Subcutaneous abdominal adipose tissue (tissue), 5 donors: ENCODE measurements around the gene HES2.

Source experiments
- H3K27ac ChIP-seq: one replicate; pipeline ENCODE4 v1.7.0; 2013; ENCODE audit warnings: low read depth, mild to moderate bottlenecking, inconsistent platforms, low read length, moderate library complexity
- H3K27me3 ChIP-seq, 5 donors: one replicate each; pipeline ENCODE4 v1.7.0; 2013; ENCODE audit warnings: low read length in 5 of 5, inconsistent platforms in 1 of 5; ENCODE audit not compliant: control insufficient read depth in 5 of 5, insufficient read depth in 4 of 5
- H3K36me3 ChIP-seq, 5 donors: one replicate each; pipeline ENCODE4 v1.7.0; 2013; ENCODE audit warnings: low read length in 5 of 5; ENCODE audit not compliant: control insufficient read depth in 5 of 5, insufficient read depth in 5 of 5
- H3K4me1 ChIP-seq, 5 donors: one replicate each; pipeline ENCODE4 v1.7.0; 2013; ENCODE audit warnings: low read length in 5 of 5, mild to moderate bottlenecking in 3 of 5, moderate library complexity in 1 of 5; ENCODE audit not compliant: control insufficient read depth in 5 of 5, insufficient read depth in 5 of 5
- H3K4me3 ChIP-seq, 5 donors: one replicate each; pipeline ENCODE4 v1.7.0; 2013; ENCODE audit warnings: low read length in 5 of 5, low read depth in 1 of 5
- H3K9ac ChIP-seq, 5 donors: one replicate each; pipeline ENCODE4 v1.7.0; 2013; ENCODE audit warnings: low read length in 5 of 5, mild to moderate bottlenecking in 4 of 5, moderate library complexity in 3 of 5
- H3K9me3 ChIP-seq, 5 donors: one replicate each; pipeline ENCODE4 v1.7.0; 2013; ENCODE audit warnings: low read length in 5 of 5; ENCODE audit not compliant: control insufficient read depth in 5 of 5
- donor health status: healthy.
- donor health status: healthy.
- donor health status: healthy.
- donor health status: healthy.
- donor health status: healthy.

The HES2 gene

GRCh38 chr1:6426277-6426971 is 6.7 kb upstream of the HES2 start:
- Histone ChIP-seq H3K4me1 (peaks cover 0 to 26% (median 16%) of the 10 kb centered on the region in 5 donors), H3K36me3 (no peaks in the 10 kb centered on the region), H3K4me3 (no peak overlapping the region), H3K9me3 (no peaks in the 10 kb centered on the region), H3K27me3 (peaks cover 49 to 75% (median 68%) of the 10 kb centered on the region in 5 donors), H3K9ac (no peak overlapping the region), H3K27ac (no peak overlapping the region)

GRCh38 chr1:6425658-6426057 is 5.9 kb upstream of the HES2 start:
- Histone ChIP-seq H3K36me3 (no peaks in the 10 kb centered on the region), H3K9ac (no peak overlapping the region), H3K27me3 (peaks cover 54 to 83% (median 73%) of the 10 kb centered on the region in 5 donors), H3K27ac (no peak overlapping the region), H3K9me3 (no peaks in the 10 kb centered on the region), H3K4me1 (peaks cover 0 to 28% (median 16%) of the 10 kb centered on the region in 5 donors), H3K4me3 (no peak overlapping the region)

- Histone ChIP-seq H3K4me3 (peak within 1 kb of the TSS in 3 of 5 donors; percentile 34 to 56 (median 43)), H3K9ac (no peak within 1 kb of the TSS), H3K4me1 (peaks cover 0 to 35% (median 23%) of the 10 kb centered on the region in 5 donors), H3K36me3 (no peaks in the 10 kb centered on the region), H3K9me3 (no peaks in the 10 kb centered on the region), H3K27me3 (peaks cover 48 to 86% (median 74%) of the 10 kb centered on the region in 5 donors), H3K27ac (no peak within 1 kb of the TSS)
These were observed 5.2 kb upstream of the HES2 start, which contains the start of gene ESPN for GRCh38 chr1:6424619-6425593. ESPN (plus strand) TSS chr1:6424776; CDS start chr1:6424956, 180 bp downstream.

GRCh38 chr1:6424000-6424565 is 4.4 kb upstream of the HES2 start:
- Histone ChIP-seq H3K4me3 (peak overlapping the region in 1 of 5 donors; percentile 4), H3K27ac (no peak overlapping the region), H3K9ac (no peak overlapping the region), H3K4me1 (peaks cover 0 to 44% (median 26%) of the 10 kb centered on the region in 5 donors), H3K36me3 (no peaks in the 10 kb centered on the region), H3K27me3 (peaks cover 50 to 84% (median 72%) of the 10 kb centered on the region in 5 donors), H3K9me3 (no peaks in the 10 kb centered on the region)

- Histone ChIP-seq H3K36me3 (no peaks in the 10 kb centered on the region), H3K4me3 (peak overlapping the region in 1 of 5 donors; percentile 4), H3K27ac (no peak overlapping the region), H3K27me3 (peaks cover 56 to 88% (median 78%) of the 10 kb centered on the region in 5 donors), H3K4me1 (peaks cover 0 to 48% (median 28%) of the 10 kb centered on the region in 5 donors), H3K9ac (no peak overlapping the region), H3K9me3 (no peaks in the 10 kb centered on the region)
These were observed 3.7 kb upstream of the HES2 start for GRCh38 chr1:6423321-6423999.

- Histone ChIP-seq H3K36me3 (no peaks in the 10 kb centered on the region), H3K9me3 (no peaks in the 10 kb centered on the region), H3K9ac (no peak overlapping the region), H3K4me1 (peaks cover 0 to 48% (median 28%) of the 10 kb centered on the region in 5 donors), H3K27me3 (peaks cover 59 to 86% (median 79%) of the 10 kb centered on the region in 5 donors), H3K4me3 (no peak overlapping the region), H3K27ac (no peak overlapping the region)
These were observed 1.5 kb upstream of the HES2 start for GRCh38 chr1:6421266-6421665.

GRCh38 chr1:6420454-6421042 is 829 bp upstream of the HES2 start:
- no peak overlapping the region for H3K27ac ChIP-seq
- peak overlapping the region in 3 of 5 donors; percentile 39 to 56 (median 53) for H3K4me3 ChIP-seq
- H3K36me3 ChIP-seq: no peaks in the 10 kb centered on the region
- H3K9ac ChIP-seq: no peak overlapping the region
- no peaks in the 10 kb centered on the region for H3K9me3 ChIP-seq
- H3K27me3 ChIP-seq: peaks cover 52 to 86% (median 78%) of the 10 kb centered on the region in 5 donors
- peaks cover 0 to 48% (median 28%) of the 10 kb centered on the region in 5 donors for H3K4me1 ChIP-seq

- H3K36me3 ChIP-seq: no peaks in the 10 kb centered on the region
- peaks cover 0 to 42% (median 27%) of the 10 kb centered on the region in 5 donors for H3K4me1 ChIP-seq
- H3K9ac ChIP-seq: no peak overlapping the region
- peaks cover 44 to 87% (median 80%) of the 10 kb centered on the region in 5 donors for H3K27me3 ChIP-seq
- peak overlapping the region in 3 of 5 donors; percentile 39 to 56 (median 53) for H3K4me3 ChIP-seq
- no peak overlapping the region for H3K27ac ChIP-seq
- H3K9me3 ChIP-seq: no peaks in the 10 kb centered on the region
These were observed 319 bp downstream of the HES2 start for GRCh38 chr1:6419397-6419803.
